H1 (cell line): ENCODE results near the gene HIGD2B. TPM values are rescaled to one million over a fixed set of nuclear protein-coding genes. Genes with fewer than 3 reads are reported as not detected.
A peak's percentile ranks its signal among the peaks of the same experiment; 100 is the strongest.

Experiments used
- CTCF ChIA-PET: fragments of 300-600 bp; sonication (Branson Sonifier 250); formaldehyde crosslinking; loops from one replicate; lab custom pipeline; 2021; ENCODE audit not compliant: partially characterized antibody; lab: Charles Lee
- POLR2A ChIA-PET: fragments of 300-600 bp; sonication (Branson Sonifier 250); formaldehyde crosslinking; loops from one replicate; lab custom pipeline; 2021; ENCODE audit warnings: inconsistent platforms; ENCODE audit not compliant: partially characterized antibody; lab: Charles Lee
- DNase-seq, 2 experiments: peaks; one replicate each; pipeline versions ENCODE4 v3.0.0 to v3.0.0-alpha.2; 2010 to 2022; ENCODE audit warnings: low spot score in 2 of 2, low read depth in 1 of 2, mixed read lengths in 1 of 2
- FAIRE-seq: peaks from 2 replicates; lab custom pipeline; 2011; peaks lifted over from hg19 to GRCh38; lab: Jason Lieb, UNC
- H2AFZ ChIP-seq: 2 replicates; pipeline ENCODE4 v1.8.1; 2012; ENCODE audit warnings: low read length, inconsistent platforms
- H2AK5ac ChIP-seq: 2 replicates; pipeline ENCODE4 v1.6.1; 2013; ENCODE audit warnings: low read depth, low read length
- H2BK120ac ChIP-seq: replicated peaks from 2 replicates; pipeline ENCODE3; 2013; ENCODE audit warnings: low read depth, low read length, inconsistent platforms
- H2BK12ac ChIP-seq: 2 replicates; pipeline ENCODE4 v1.6.1; 2013; ENCODE audit warnings: low read depth, low read length
- H2BK15ac ChIP-seq: 2 replicates; pipeline ENCODE4 v1.6.1; 2013; ENCODE audit warnings: low read length
- H2BK20ac ChIP-seq: 2 replicates; pipeline ENCODE4 v1.6.1; 2013; ENCODE audit warnings: low read length
- H2BK5ac ChIP-seq: 2 replicates; pipeline ENCODE4 v1.6.1; 2013; ENCODE audit warnings: low read depth, low read length
- H3K14ac ChIP-seq: 2 replicates; pipeline ENCODE4 v1.6.1; 2013; ENCODE audit warnings: inconsistent platforms; ENCODE audit not compliant: insufficient read length
- H3K18ac ChIP-seq: 2 replicates; pipeline ENCODE4 v1.6.1; 2013; ENCODE audit warnings: low read length; ENCODE audit errors: extremely low read depth
- H3K23ac ChIP-seq: 2 replicates; pipeline ENCODE4 v1.6.1; 2013; ENCODE audit warnings: inconsistent platforms; ENCODE audit not compliant: insufficient read length
- H3K23me2 ChIP-seq: 2 replicates; pipeline ENCODE4 v1.6.1; 2013; ENCODE audit warnings: low read depth, low read length
- H3K27ac ChIP-seq: 2 replicates; pipeline ENCODE4 v1.6.1; 2011; ENCODE audit warnings: low read depth, low read length, inconsistent platforms
- H3K27me3 ChIP-seq, 4 experiments: replicated peaks in 1 of 4; 1 replicate in 1 of 4; 2 replicates in 3 of 4; pipeline versions ENCODE4 v1.6.1 to v1.8.1; 2011 to 2013; ENCODE audit warnings: low read length in 3 of 4, mild to moderate bottlenecking in 3 of 4, inconsistent platforms in 2 of 4, mixed read lengths in 2 of 4, moderate library complexity in 1 of 4; ENCODE audit not compliant: control insufficient read depth in 3 of 4, insufficient read depth in 3 of 4; ENCODE audit errors: extremely low read depth in 1 of 4
- H3K36me3 ChIP-seq, 4 experiments: 2 replicates each; pipeline versions ENCODE4 v1.6.1 to v1.8.1; 2011 to 2013; ENCODE audit warnings: mild to moderate bottlenecking in 4 of 4, low read length in 3 of 4, moderate library complexity in 2 of 4, control low read depth in 1 of 4, inconsistent platforms in 1 of 4; ENCODE audit not compliant: insufficient read depth in 4 of 4, control insufficient read depth in 2 of 4
- H3K4ac ChIP-seq: replicated peaks from 2 replicates; pipeline ENCODE3; 2013; ENCODE audit warnings: low read length, low read depth, mixed read lengths, inconsistent platforms; ENCODE audit not compliant: insufficient read length
- H3K4me1 ChIP-seq, 4 experiments: replicated peaks in 1 of 4; 1 replicate in 1 of 4; 2 replicates in 3 of 4; pipeline versions ENCODE4 v1.6.1 to v1.8.1; 2011 to 2013; ENCODE audit warnings: low read length in 3 of 4, inconsistent platforms in 2 of 4, mixed read lengths in 1 of 4; ENCODE audit not compliant: insufficient read depth in 4 of 4, control insufficient read depth in 3 of 4
- H3K4me2 ChIP-seq, 2 experiments: 2 replicates each; pipeline versions ENCODE4 v1.6.1 to v1.8.1; 2011 to 2013; ENCODE audit warnings: low read depth in 2 of 2, low read length in 2 of 2, control low read depth in 1 of 2, inconsistent platforms in 1 of 2, mild to moderate bottlenecking in 1 of 2; ENCODE audit not compliant: insufficient read depth in 1 of 2
- H3K4me3 ChIP-seq, 4 experiments: fragments of 200-600, 300-600 bp in 1 of 4; sonication (generic), shearing (Covaris generic), sonication (Bioruptor Twin) in 1 of 4; 2 replicates each; pipeline versions ENCODE4 v1.5.1 to v1.8.1; 2011 to 2016; ENCODE audit warnings: low read length in 4 of 4, low read depth in 3 of 4, control low read depth in 2 of 4, inconsistent platforms in 2 of 4, mild to moderate bottlenecking in 2 of 4, mixed read lengths in 1 of 4, moderate library complexity in 1 of 4; ENCODE audit not compliant: insufficient read depth in 2 of 4; ENCODE audit errors: extremely low read depth in 1 of 4
- H3K56ac ChIP-seq: replicated peaks from 2 replicates; pipeline ENCODE3; 2013; ENCODE audit warnings: low read depth, mild to moderate bottlenecking, mixed read lengths, low read length, inconsistent platforms; ENCODE audit not compliant: insufficient read length
- H3K79me1 ChIP-seq: 2 replicates; pipeline ENCODE4 v1.6.1; 2013; ENCODE audit warnings: low read depth, low read length, control low read depth
- H3K79me2 ChIP-seq, 2 experiments: 2 replicates each; pipeline versions ENCODE4 v1.6.1 to v1.8.1; 2012 to 2013; ENCODE audit warnings: low read length in 2 of 2, mild to moderate bottlenecking in 2 of 2, inconsistent platforms in 1 of 2; ENCODE audit not compliant: insufficient read depth in 2 of 2, control insufficient read depth in 1 of 2
- H3K9ac ChIP-seq, 4 experiments: replicated peaks in 1 of 4; 1 replicate in 1 of 4; 2 replicates in 3 of 4; pipeline versions ENCODE4 v1.6.1 to v1.8.1; 2011 to 2013; ENCODE audit warnings: low read depth in 3 of 4, low read length in 3 of 4, control low read depth in 2 of 4, mild to moderate bottlenecking in 2 of 4, moderate library complexity in 2 of 4, inconsistent platforms in 1 of 4; ENCODE audit errors: extremely low read depth in 1 of 4
- H3K9me3 ChIP-seq, 2 experiments: 2 replicates each; pipeline versions ENCODE4 v1.6.1 to v1.8.1; 2012 to 2013; ENCODE audit warnings: mild to moderate bottlenecking in 2 of 2, moderate library complexity in 2 of 2, control low read depth in 1 of 2, inconsistent platforms in 1 of 2, low read depth in 1 of 2, low read length in 1 of 2, mixed read lengths in 1 of 2; ENCODE audit not compliant: insufficient read depth in 2 of 2
- H4K20me1 ChIP-seq, 2 experiments: replicated peaks in 1 of 2; 2 replicates each; pipeline versions ENCODE3 to v1.8.1; 2011 to 2013; ENCODE audit warnings: inconsistent platforms in 2 of 2, low read length in 2 of 2, mild to moderate bottlenecking in 1 of 2; ENCODE audit not compliant: insufficient read depth in 2 of 2, control insufficient read depth in 1 of 2
- H4K5ac ChIP-seq: 2 replicates; pipeline ENCODE4 v1.6.1; 2013; ENCODE audit warnings: low read length, low read depth, mixed read lengths, inconsistent platforms; ENCODE audit not compliant: insufficient read length
- H4K8ac ChIP-seq: 2 replicates; pipeline ENCODE4 v1.8.0; 2013; ENCODE audit warnings: mild to moderate bottlenecking, moderate library complexity, low read length, inconsistent platforms; ENCODE audit not compliant: insufficient read depth; ENCODE audit errors: extremely low read depth
- H4K91ac ChIP-seq: replicated peaks from 2 replicates; pipeline ENCODE3; 2013; ENCODE audit warnings: low read length, mixed read lengths, inconsistent platforms; ENCODE audit not compliant: insufficient read length
- CREB1 ChIP-seq: IDR thresholded peaks from 2 replicates; pipeline ENCODE4 v1.6.1; 2012; ENCODE audit warnings: inconsistent platforms
- FOSL1 ChIP-seq: IDR thresholded peaks from 2 replicates; pipeline ENCODE4 v1.6.1; 2011; ENCODE audit warnings: mild to moderate bottlenecking, low read depth, low read length, moderate library complexity; ENCODE audit not compliant: insufficient read depth
- GTF2F1 ChIP-seq: IDR thresholded peaks from 2 replicates; pipeline ENCODE4 v1.6.1; 2012; ENCODE audit warnings: low read depth, low read length, improper control_type of control experiment, borderline replicate concordance
- KDM5A ChIP-seq: fragments of 200-600 bp; IDR thresholded peaks from 2 replicates; pipeline ENCODE4 v1.7.1; 2012; ENCODE audit warnings: mild to moderate bottlenecking, low read length, inconsistent platforms, mixed read lengths
- PHF8 ChIP-seq: fragments of 200-600 bp; sonication (generic); conservative IDR thresholded peaks from 2 replicates; pipeline ENCODE4 v1.7.1; 2012; ENCODE audit warnings: low read depth, mild to moderate bottlenecking, inconsistent platforms, low read length, moderate library complexity
- TCF12 ChIP-seq: IDR thresholded peaks from 2 replicates; pipeline ENCODE4 v1.6.1; 2011; ENCODE audit warnings: low read depth, mild to moderate bottlenecking, low read length
- WGBS, 2 experiments: shearing (Covaris generic) in 1 of 2; methylation state at CpG; one replicate each; pipeline versions ENCODE4 v1.1.6 to v1.1.7; 2013 to 2015; ENCODE audit warnings: low lambda C conversion rate in 2 of 2, mixed read lengths in 2 of 2, inconsistent platforms in 1 of 2, low coverage in 1 of 2, missing lambda C conversion rate in 1 of 2; ENCODE audit not compliant: insufficient replicate concordance in 2 of 2, insufficient coverage in 1 of 2, insufficient read length in 1 of 2; ENCODE audit errors: extremely low coverage in 1 of 2, missing lambda C conversion rate in 1 of 2; 5-methylcytosine and 5-hydroxymethylcytosine counted together
- polyA plus RNA-seq, 7 experiments: library from polyadenylated mRNA; depleted of rRNA in 3 of 7; stranded (reverse) in 5 of 7; unstranded in 2 of 7; fragments of >200 nt in 5 of 7; fragments of 200-250 nt in 2 of 7; gene quantifications; 1 replicate in 5 of 7; 2 replicates in 1 of 7; 4 replicates in 1 of 7; pipeline versions ENCODE4 v1.2.1 to v1.2.3, GENCODE V29; 2011 to 2013; ENCODE audit warnings: missing spikeins in 2 of 7, mixed read lengths in 2 of 7
- total RNA-seq: library from RNA; stranded (reverse); fragmentation: NEBNext Ultra II Directional; extraction: Animal tissue kit (Norgen Biotek cat#: 25700); gene quantifications from 2 replicates; pipeline ENCODE4 v1.2.1, GENCODE V29; 2021
- TF ChIP-seq, protein P1 (sequence below): IDR thresholded peaks from 2 replicates; pipeline ENCODE4 v1.6.1; 2012; ENCODE audit warnings: inconsistent platforms
- TF ChIP-seq, protein P2 (sequence below): IDR thresholded peaks from 2 replicates; pipeline ENCODE4 v1.6.1; 2011; ENCODE audit warnings: low read length, improper control_type of control experiment

HIGD2B gene
- total and polyA plus RNA-seq, 2 of the 8 experiments (the other 6 are each of a cell fraction or from before 2014, with no cell fraction given), result not detected

DNA sequence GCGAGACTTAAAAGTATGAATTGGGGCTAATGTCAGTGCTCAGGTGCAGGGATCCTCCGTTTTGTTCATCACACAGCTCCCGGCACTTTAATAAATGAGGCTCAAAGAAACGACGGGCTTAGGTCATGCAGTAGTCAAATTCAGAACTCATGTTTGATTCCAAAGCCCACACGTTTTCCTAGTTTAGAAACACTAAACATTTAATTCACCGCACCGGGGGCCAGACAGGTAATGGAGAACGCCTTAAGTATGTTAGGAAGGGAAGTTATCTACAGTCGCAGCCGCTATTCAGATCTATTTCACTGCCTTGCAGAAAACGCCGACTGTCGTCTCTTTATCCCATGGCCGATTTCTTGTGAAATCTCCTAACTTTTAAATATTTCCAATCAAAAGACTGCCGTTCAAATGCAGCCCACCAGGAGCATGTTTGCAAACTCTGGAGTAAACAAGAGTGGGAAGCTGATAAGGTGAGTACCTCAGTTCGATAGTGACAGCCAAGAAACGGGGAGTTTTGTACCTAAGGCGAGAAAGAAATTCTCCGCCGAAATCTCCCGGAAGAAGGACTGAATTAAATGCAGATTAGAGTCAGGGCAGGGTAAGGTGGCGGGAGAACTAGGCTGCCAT, 569 bp downstream of the HIGD2B start:
- TF ChIP-seq, protein P1, sequence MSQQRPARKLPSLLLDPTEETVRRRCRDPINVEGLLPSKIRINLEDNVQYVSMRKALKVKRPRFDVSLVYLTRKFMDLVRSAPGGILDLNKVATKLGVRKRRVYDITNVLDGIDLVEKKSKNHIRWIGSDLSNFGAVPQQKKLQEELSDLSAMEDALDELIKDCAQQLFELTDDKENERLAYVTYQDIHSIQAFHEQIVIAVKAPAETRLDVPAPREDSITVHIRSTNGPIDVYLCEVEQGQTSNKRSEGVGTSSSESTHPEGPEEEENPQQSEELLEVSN, result 0 out of 2 replicates have a peak, but pooled peaks have one; percentile 35
- no peak for TF ChIP-seq GTF2F1
- TF ChIP-seq, protein P2, sequence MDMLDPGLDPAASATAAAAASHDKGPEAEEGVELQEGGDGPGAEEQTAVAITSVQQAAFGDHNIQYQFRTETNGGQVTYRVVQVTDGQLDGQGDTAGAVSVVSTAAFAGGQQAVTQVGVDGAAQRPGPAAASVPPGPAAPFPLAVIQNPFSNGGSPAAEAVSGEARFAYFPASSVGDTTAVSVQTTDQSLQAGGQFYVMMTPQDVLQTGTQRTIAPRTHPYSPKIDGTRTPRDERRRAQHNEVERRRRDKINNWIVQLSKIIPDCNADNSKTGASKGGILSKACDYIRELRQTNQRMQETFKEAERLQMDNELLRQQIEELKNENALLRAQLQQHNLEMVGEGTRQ, result no peak
- TF ChIP-seq TCF12, result no peak
- TF ChIP-seq PHF8, result no peak
- TF ChIP-seq KDM5A, result no peak
- TF ChIP-seq CREB1, result 0 out of 2 replicates have a peak, but pooled peaks have one; percentile 1
- TF ChIP-seq FOSL1, result no peak
- DNase-seq, result no peak
- H3K79me2 ChIP-seq, result peaks cover 0 to 20% of the 10 kb centered on the region in 2 experiments; a peak in 2 of 4 replicates
- no peak overlapping the region for H2AK5ac ChIP-seq
- H2BK120ac ChIP-seq, result peak overlapping the region; percentile 13
- no peak overlapping the region for H2BK20ac ChIP-seq
- H3K18ac ChIP-seq, result no peak overlapping the region
- 0 out of 2 replicates have a peak, but pooled peaks cover 3% of the 10 kb centered on the region for H3K79me1 ChIP-seq
- WGBS, 2 experiments, result 28% methylated on average over 23 of the region's 23 CpGs; no CpG with 5 or more reads in 1 of the 2 experiments
- peak overlapping the region; percentile 82 for H3K27ac ChIP-seq
- H3K4me3 ChIP-seq, result peak overlapping the region; percentile 71 to 94 (median 83)
- peak overlapping the region; percentile 68 for H2BK5ac ChIP-seq
- peak overlapping the region; percentile 61 to 83 (median 78) for H3K9ac ChIP-seq
- H4K8ac ChIP-seq, result peak overlapping the region; percentile 90
- POLR2A ChIA-PET, result interaction anchor here (1.0 to 2.1 kb wide), 4 partner anchors 11 to 17 kb away, joined by 4 to 6 read pairs (median 4); no protein-coding TSS in a partner anchor
- 0 out of 2 replicates have a peak, but pooled peaks cover 2% of the 10 kb centered on the region for H3K23me2 ChIP-seq
- H3K27me3 ChIP-seq, result no peaks in the 10 kb centered on the region
- peak overlapping the region; percentile 76 for H4K5ac ChIP-seq
- H4K20me1 ChIP-seq, result no peaks in the 10 kb centered on the region
- CTCF ChIA-PET, result interaction anchor here (0.9 to 3.7 kb wide), 6 partner anchors 15 to 95 kb away, joined by 3 to 19 read pairs (median 6); no protein-coding TSS in a partner anchor
- FAIRE-seq, result no peak
- H3K4me1 ChIP-seq, result 0 out of 7 replicates have a peak, but pooled peaks cover 0 to 2% (median 0%) of the 10 kb centered on the region in 4 experiments
- H2AFZ ChIP-seq, result 0 out of 2 replicates have a peak overlapping the region, but pooled peaks have one; percentile 60
- H3K4me2 ChIP-seq, result peak overlapping the region; percentile 69 to 84
- no peak overlapping the region for H3K4ac ChIP-seq
- H3K14ac ChIP-seq, result no peak overlapping the region
- no peaks in the 10 kb centered on the region for H3K9me3 ChIP-seq
- H2BK12ac ChIP-seq, result 0 out of 2 replicates have a peak overlapping the region, but pooled peaks have one; percentile 29
- H3K56ac ChIP-seq, result peak overlapping the region; percentile 71
- H3K23ac ChIP-seq, result no peak overlapping the region
- H4K91ac ChIP-seq, result no peak overlapping the region
- H3K36me3 ChIP-seq, result no peaks in the 10 kb centered on the region
- no peak overlapping the region for H2BK15ac ChIP-seq
